Measurements from ENCODE around the gene HOXB13.

The HOXB13 gene

GRCh38 chr17:48728232-48729231 is at the start of gene HOXB13:
Gene HOXB13, minus strand, starts transcription at chr17:48728750. Its CDS starts 157 bp downstream, at chr17:48728593.
- no peak for DNase-seq

GRCh38 chr17:48776602-48777001 is 48.1 kb upstream of the HOXB13 start:
- no peak for DNase-seq

DNA sequence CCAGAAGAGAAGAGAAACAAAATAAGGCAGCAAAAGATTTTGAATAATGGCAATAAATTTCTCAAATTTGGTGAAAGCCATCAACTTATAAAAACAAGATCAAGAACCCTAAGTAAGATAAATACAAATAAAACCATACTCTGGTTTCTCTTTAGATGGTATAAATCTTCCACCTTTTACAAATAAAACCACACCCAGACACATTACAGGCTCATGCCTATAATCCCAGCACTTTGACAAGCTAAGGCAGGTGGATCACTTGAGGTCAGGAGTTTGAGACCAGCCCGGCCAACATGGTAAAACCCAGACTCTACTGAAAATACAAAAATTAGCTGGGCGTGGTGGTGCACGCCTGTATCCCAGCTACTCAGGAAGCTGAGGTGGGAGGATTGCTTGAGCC is 44.7 kb upstream of the HOXB13 start:
- no peak for DNase-seq

DNA sequence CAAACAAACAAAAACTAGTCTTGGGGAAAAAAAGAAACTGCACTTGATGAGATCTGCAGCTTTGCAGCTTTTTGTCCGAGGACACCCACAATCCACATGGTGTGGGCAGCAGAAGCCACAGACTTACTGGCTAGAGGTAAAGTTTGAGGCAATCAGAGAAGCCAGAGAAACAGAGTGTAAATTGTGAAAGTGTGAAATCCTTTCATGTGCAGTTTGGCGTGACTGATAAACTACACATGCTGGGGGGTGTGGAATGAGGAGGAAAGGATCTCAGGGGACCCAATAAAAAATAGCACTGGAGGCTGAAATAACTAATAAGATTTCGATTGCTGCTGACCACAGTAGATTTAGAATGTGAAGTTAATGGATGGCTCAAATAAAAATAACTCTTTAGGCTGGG is 42.4 kb upstream of the HOXB13 start:
- no peak for DNase-seq

GRCh38 chr17:48769009-48769675 is 40.6 kb upstream of the HOXB13 start:
- no peak for DNase-seq

DNA sequence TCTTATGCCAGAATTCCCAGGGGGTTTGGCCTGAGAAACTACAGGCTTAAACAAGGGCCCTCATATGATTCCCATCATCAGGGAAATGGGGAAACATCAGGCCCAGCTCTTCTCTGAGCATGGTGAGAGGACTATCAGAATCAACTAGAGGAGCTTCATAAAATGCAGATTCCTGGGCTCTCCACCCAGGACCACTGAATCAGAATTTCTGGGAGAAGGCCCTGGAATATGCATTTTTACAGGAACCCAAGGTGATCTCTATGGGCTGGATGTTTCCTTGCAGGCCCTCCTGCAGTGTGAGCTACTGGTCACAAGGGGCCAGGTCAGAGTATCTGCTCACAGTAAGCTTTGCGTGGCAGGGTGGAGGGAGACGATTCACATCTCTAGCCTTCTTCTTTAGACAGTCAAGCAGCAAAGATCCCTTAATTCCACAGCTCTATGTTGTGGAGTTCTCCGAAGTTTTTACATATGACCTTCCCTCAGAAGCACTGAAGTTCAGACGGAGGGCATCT is 38.8 kb upstream of the HOXB13 start:
- no peak for DNase-seq

- no peak for DNase-seq
Observed at GRCh38 chr17:48761114-48761513, 32.6 kb upstream of the HOXB13 start.

DNA sequence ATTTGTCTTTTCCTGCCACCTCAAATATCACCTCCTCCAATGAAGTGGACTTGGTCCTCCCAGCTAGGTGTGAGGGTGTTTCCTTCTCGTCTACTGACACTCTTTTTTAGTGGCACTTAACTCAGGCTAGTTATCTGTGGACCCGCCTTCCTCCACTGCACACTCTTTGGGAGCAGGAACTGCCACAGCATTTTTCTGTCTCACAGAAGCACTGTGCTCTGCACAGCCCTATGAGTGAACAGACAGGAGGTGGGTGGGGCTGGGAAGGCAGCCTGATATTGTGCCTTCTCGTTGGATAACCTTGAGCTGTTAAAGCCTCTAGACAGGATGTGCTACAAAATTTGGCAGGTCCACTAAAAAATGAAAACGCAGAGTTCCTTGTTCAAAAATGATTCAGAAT is 31.9 kb upstream of the HOXB13 start:
- no peak for DNase-seq

- no peak for DNase-seq
Observed at GRCh38 chr17:48759288-48759687, 30.7 kb upstream of the HOXB13 start.

- no peak for DNase-seq
Observed at GRCh38 chr17:48757524-48757961, 29.0 kb upstream of the HOXB13 start.

DNA sequence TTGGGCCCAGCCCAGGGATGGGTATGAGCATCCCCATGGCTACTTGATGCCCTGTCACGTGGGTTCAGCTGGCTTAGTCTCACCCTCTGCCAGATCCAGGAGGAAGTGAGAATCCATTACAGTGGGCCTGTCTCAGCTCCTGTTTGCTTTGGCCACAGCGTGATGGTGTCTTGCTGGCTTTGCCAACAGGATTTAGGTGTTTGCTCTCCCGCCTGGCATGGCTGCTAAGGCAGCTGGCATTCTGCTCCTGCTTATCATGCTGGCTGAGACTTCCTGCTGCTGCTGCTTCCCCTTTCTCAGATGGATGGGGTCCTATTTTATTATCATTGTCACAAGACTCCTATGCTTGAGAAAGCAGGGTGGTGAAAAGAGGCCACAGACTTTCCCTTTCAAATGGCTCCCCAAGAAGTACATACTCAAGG is 28.3 kb upstream of the HOXB13 start:
- DNase-seq: no peak

GRCh38 chr17:48755356-48755755 is 26.8 kb upstream of the HOXB13 start:
- DNase-seq: no peak

- DNase-seq: no peak
Observed at GRCh38 chr17:48754500-48755261, 26.1 kb upstream of the HOXB13 start.

GRCh38 chr17:48753794-48754499 is 25.4 kb upstream of the HOXB13 start:
- DNase-seq: no peak

- DNase-seq: no peak
Observed at GRCh38 chr17:48752399-48753288, 24.1 kb upstream of the HOXB13 start.

- no peak for DNase-seq
Observed at GRCh38 chr17:48751733-48752398, 23.3 kb upstream of the HOXB13 start.

GRCh38 chr17:48751172-48751571 is 22.6 kb upstream of the HOXB13 start:
- DNase-seq: no peak

DNA sequence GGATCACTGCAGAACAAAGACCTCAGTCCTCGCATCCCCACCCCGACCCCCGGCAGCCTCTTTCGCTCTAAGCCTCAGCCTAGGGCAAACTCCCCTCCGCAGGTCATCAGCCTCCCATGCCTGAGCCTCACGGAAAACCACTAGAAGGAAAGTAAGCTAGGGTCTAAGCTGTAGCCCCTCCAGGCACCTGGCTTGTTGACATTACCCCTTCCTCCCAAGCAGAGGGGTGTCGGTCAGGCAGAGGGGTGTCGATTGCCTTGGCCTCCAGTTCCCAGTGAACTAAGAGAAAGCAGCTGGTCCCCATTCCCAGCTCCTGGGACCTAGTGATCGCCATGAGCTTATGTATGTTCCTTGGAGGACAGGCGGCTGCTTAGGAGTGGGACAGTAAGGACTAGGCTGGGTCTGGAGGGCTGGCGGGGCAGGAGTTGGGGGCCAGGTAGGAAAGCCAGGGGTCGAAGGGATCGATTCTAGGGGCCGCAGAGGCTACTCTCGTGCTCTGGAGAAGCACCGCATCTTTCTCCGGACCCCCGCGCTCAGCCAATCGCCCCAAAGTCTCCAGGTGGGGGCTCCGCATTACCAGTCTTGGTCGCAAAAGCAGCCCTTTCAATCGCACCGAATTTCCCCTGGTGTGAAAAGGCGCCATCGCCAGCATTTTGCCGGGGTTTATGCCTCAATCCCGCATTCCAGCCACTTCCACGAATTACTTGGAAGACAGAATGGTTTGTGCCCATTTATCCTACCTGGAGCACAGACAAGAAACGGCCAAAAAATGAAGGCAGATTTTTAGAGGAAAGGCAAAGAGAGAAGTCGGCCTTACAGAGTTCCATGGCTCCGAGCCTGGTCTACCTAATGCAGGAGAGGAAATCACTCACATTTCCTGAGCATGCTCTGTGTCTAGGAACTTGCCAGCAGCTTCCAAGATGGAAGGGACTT is 21.3 kb upstream of the HOXB13 start:
- DNase-seq: no peak

All from activated CD4-positive, CD25-positive, alpha-beta regulatory T cell treated with anti-CD3 and anti-CD28 coated beads, Interleukin-2, amount 50 U/mL, for 72 hours (primary cell).